Measurements from ENCODE around the gene KLHL30.

KLHL30 gene

GRCh38 chr2:238126775-238127164, 11.7 kb upstream of the KLHL30 start:
- Mint-ChIP-seq H3K27ac (ENCODE audit: low read depth) (no peak overlapping the region), H3K9me3 (no peaks in the 10 kb centered on the region), H3K27me3 (no peaks in the 10 kb centered on the region), H3K36me3 (ENCODE audit: insufficient read depth) (no peaks in the 10 kb centered on the region), H3K4me1 (no peaks in the 10 kb centered on the region), H3K4me3 (no peak overlapping the region)
- no peak for ATAC-seq (replicated peaks; ENCODE audit: extremely low read depth, poor library complexity, severe bottlenecking)
- no peak for DNase-seq (ENCODE audit: low spot score in 2 of 2)

- no peaks in the 10 kb centered on the region for H3K4me1 Mint-ChIP-seq
- H3K9me3 Mint-ChIP-seq: no peaks in the 10 kb centered on the region
- no peaks in the 10 kb centered on the region for H3K36me3 Mint-ChIP-seq (ENCODE audit: insufficient read depth)
- DNase-seq (ENCODE audit: low spot score in 2 of 2): no peak
- no peak overlapping the region for H3K4me3 Mint-ChIP-seq
- H3K27me3 Mint-ChIP-seq: no peaks in the 10 kb centered on the region
- no peak overlapping the region for H3K27ac Mint-ChIP-seq (ENCODE audit: low read depth)
- no peak for ATAC-seq (replicated peaks; ENCODE audit: extremely low read depth, poor library complexity, severe bottlenecking)
Measured at GRCh38 chr2:238127165-238128060, 11.1 kb upstream of the KLHL30 start.

- no peaks in the 10 kb centered on the region for H3K4me1 Mint-ChIP-seq
- ATAC-seq (replicated peaks; ENCODE audit: extremely low read depth, poor library complexity, severe bottlenecking) (no peak), DNase-seq (ENCODE audit: low spot score in 2 of 2) (no peak)
- no peak overlapping the region for H3K27ac Mint-ChIP-seq (ENCODE audit: low read depth)
- H3K9me3 Mint-ChIP-seq: no peaks in the 10 kb centered on the region
- H3K36me3 Mint-ChIP-seq (ENCODE audit: insufficient read depth): no peaks in the 10 kb centered on the region
- no peak overlapping the region for H3K4me3 Mint-ChIP-seq
- no peaks in the 10 kb centered on the region for H3K27me3 Mint-ChIP-seq
Measured at GRCh38 chr2:238128061-238128440, 10.4 kb upstream of the KLHL30 start.

GRCh38 chr2:238128534-238129001, 9.9 kb upstream of the KLHL30 start:
- H3K4me1 Mint-ChIP-seq: no peaks in the 10 kb centered on the region
- no peaks in the 10 kb centered on the region for H3K27me3 Mint-ChIP-seq
- no peak for DNase-seq (ENCODE audit: low spot score in 2 of 2)
- ATAC-seq (replicated peaks; ENCODE audit: extremely low read depth, poor library complexity, severe bottlenecking): no peak
- H3K27ac Mint-ChIP-seq (ENCODE audit: low read depth): no peak overlapping the region
- no peaks in the 10 kb centered on the region for H3K9me3 Mint-ChIP-seq
- H3K36me3 Mint-ChIP-seq (ENCODE audit: insufficient read depth): no peaks in the 10 kb centered on the region
- no peak overlapping the region for H3K4me3 Mint-ChIP-seq

GRCh38 chr2:238129166-238130010, 9.1 kb upstream of the KLHL30 start:
- H3K9me3 Mint-ChIP-seq: no peaks in the 10 kb centered on the region
- no peak for DNase-seq (ENCODE audit: low spot score in 2 of 2)
- no peak overlapping the region for H3K4me3 Mint-ChIP-seq
- no peak overlapping the region for H3K27ac Mint-ChIP-seq (ENCODE audit: low read depth)
- no peaks in the 10 kb centered on the region for H3K36me3 Mint-ChIP-seq (ENCODE audit: insufficient read depth)
- no peak for ATAC-seq (replicated peaks; ENCODE audit: extremely low read depth, poor library complexity, severe bottlenecking)
- H3K27me3 Mint-ChIP-seq: no peaks in the 10 kb centered on the region
- H3K4me1 Mint-ChIP-seq: no peaks in the 10 kb centered on the region

GRCh38 chr2:238130111-238130695, 8.3 kb upstream of the KLHL30 start:
- Mint-ChIP-seq H3K27ac (ENCODE audit: low read depth) (no peak overlapping the region), H3K4me1 (no peaks in the 10 kb centered on the region), H3K4me3 (no peak overlapping the region), H3K27me3 (no peaks in the 10 kb centered on the region), H3K36me3 (ENCODE audit: insufficient read depth) (no peaks in the 10 kb centered on the region), H3K9me3 (no peaks in the 10 kb centered on the region)
- DNase-seq (ENCODE audit: low spot score in 2 of 2) (no peak), ATAC-seq (replicated peaks; ENCODE audit: extremely low read depth, poor library complexity, severe bottlenecking) (no peak)

- H3K4me3 Mint-ChIP-seq: no peak overlapping the region
- no peaks in the 10 kb centered on the region for H3K27me3 Mint-ChIP-seq
- no peaks in the 10 kb centered on the region for H3K36me3 Mint-ChIP-seq (ENCODE audit: insufficient read depth)
- H3K4me1 Mint-ChIP-seq: no peaks in the 10 kb centered on the region
- no peak overlapping the region for H3K27ac Mint-ChIP-seq (ENCODE audit: low read depth)
- ATAC-seq (replicated peaks; ENCODE audit: extremely low read depth, poor library complexity, severe bottlenecking): no peak
- DNase-seq (ENCODE audit: low spot score in 2 of 2): no peak
- no peaks in the 10 kb centered on the region for H3K9me3 Mint-ChIP-seq
Measured at GRCh38 chr2:238130696-238131628, 7.5 kb upstream of the KLHL30 start.

GRCh38 chr2:238131761-238132462, 6.6 kb upstream of the KLHL30 start:
- Mint-ChIP-seq H3K9me3 (no peaks in the 10 kb centered on the region), H3K4me1 (no peaks in the 10 kb centered on the region), H3K4me3 (no peak overlapping the region), H3K27me3 (no peaks in the 10 kb centered on the region), H3K27ac (ENCODE audit: low read depth) (no peak overlapping the region), H3K36me3 (ENCODE audit: insufficient read depth) (no peaks in the 10 kb centered on the region)
- DNase-seq (ENCODE audit: low spot score in 2 of 2) (no peak), ATAC-seq (replicated peaks; ENCODE audit: extremely low read depth, poor library complexity, severe bottlenecking) (no peak)

- Mint-ChIP-seq H3K4me3 (no peak overlapping the region), H3K36me3 (ENCODE audit: insufficient read depth) (no peaks in the 10 kb centered on the region), H3K9me3 (no peaks in the 10 kb centered on the region), H3K27me3 (no peaks in the 10 kb centered on the region), H3K4me1 (no peaks in the 10 kb centered on the region), H3K27ac (ENCODE audit: low read depth) (no peak overlapping the region)
- DNase-seq (ENCODE audit: low spot score in 2 of 2) (no peak), ATAC-seq (replicated peaks; ENCODE audit: extremely low read depth, poor library complexity, severe bottlenecking) (no peak)
Measured at GRCh38 chr2:238132463-238133450, 5.7 kb upstream of the KLHL30 start.

- Mint-ChIP-seq H3K9me3 (no peaks in the 10 kb centered on the region), H3K27me3 (no peaks in the 10 kb centered on the region), H3K36me3 (ENCODE audit: insufficient read depth) (no peaks in the 10 kb centered on the region), H3K4me1 (no peaks in the 10 kb centered on the region), H3K27ac (ENCODE audit: low read depth) (no peak overlapping the region), H3K4me3 (no peak overlapping the region)
- no peak for ATAC-seq (replicated peaks; ENCODE audit: extremely low read depth, poor library complexity, severe bottlenecking)
- DNase-seq (ENCODE audit: low spot score in 2 of 2): no peak
Measured at GRCh38 chr2:238133499-238134392, 4.7 kb upstream of the KLHL30 start.

Measured in central memory CD8-positive, alpha-beta T cell (primary cell).